Raji (cell line): ENCODE results near the gene ETV3L.

ENCODE experiments used
- POLR2A ChIP-seq: IDR thresholded peaks from 2 replicates; pipeline ENCODE4 v1.6.1; 2011; ENCODE audit warnings: low read depth, low read length, control low read depth; ENCODE audit not compliant: insufficient read depth

Gene ETV3L

GRCh38 chr1:157080714-157081113 is 18.9 kb downstream of the ETV3L start:
- no peak for TF ChIP-seq POLR2A

GRCh38 chr1:157077394-157077793 is 22.2 kb downstream of the ETV3L start:
- TF ChIP-seq POLR2A = no peak

- no peak for TF ChIP-seq POLR2A
Measured at GRCh38 chr1:157073944-157074685, 25.5 kb downstream of the ETV3L start.

- no peak for TF ChIP-seq POLR2A
Measured at GRCh38 chr1:157069601-157070000, 30.0 kb downstream of the ETV3L start.

GRCh38 chr1:157056269-157056668 is 43.3 kb downstream of the ETV3L start:
- TF ChIP-seq POLR2A = no peak

- no peak for TF ChIP-seq POLR2A
Measured at GRCh38 chr1:157050836-157051235, 48.8 kb downstream of the ETV3L start.

GRCh38 chr1:157047062-157047410 is 52.6 kb downstream of the ETV3L start:
- TF ChIP-seq POLR2A = no peak

- TF ChIP-seq POLR2A = no peak
Measured at GRCh38 chr1:157045250-157046218, 54.1 kb downstream of the ETV3L start, which contains the start of gene ARHGEF11. Gene ARHGEF11, minus strand, starts transcription at chr1:157045742. Its CDS starts 1,412 bp downstream, at chr1:157044330.

- no peak for TF ChIP-seq POLR2A
Measured at GRCh38 chr1:157044326-157044725, 55.3 kb downstream of the ETV3L start.

GRCh38 chr1:157043685-157044084 is 55.9 kb downstream of the ETV3L start:
- no peak for TF ChIP-seq POLR2A

GRCh38 chr1:157042846-157043245 is 56.8 kb downstream of the ETV3L start:
- no peak for TF ChIP-seq POLR2A
